Smooth muscle cell (in vitro differentiated cells): Measurements from ENCODE around the gene RNF166. TPM values are rescaled to one million over a fixed set of nuclear protein-coding genes. Genes with fewer than 3 reads are reported as not detected.

Experiments
- DNase-seq: peaks from one replicate; lab custom pipeline; 2025; ENCODE audit not compliant: unreplicated experiment; lab: John Stamatoyannopoulos, UW
- H2AFZ ChIP-seq: fragments of 200-600 bp; sonication (generic); 2 replicates; pipeline ENCODE4 v1.6.0; 2016; ENCODE audit warnings: antibody characterized with exemption, low read depth, mild to moderate bottlenecking
- H3F3A ChIP-seq: fragments of 200-600 bp; sonication (generic); 2 replicates; pipeline ENCODE4 v1.6.0; 2017; ENCODE audit warnings: antibody characterized with exemption, low read depth
- H3K27ac ChIP-seq: fragments of 200-600 bp; sonication (generic); 2 replicates; pipeline ENCODE4 v1.5.1; 2016; ENCODE audit warnings: low read depth, mild to moderate bottlenecking
- H3K27me3 ChIP-seq: fragments of 200-600 bp; sonication (generic); 2 replicates; pipeline ENCODE4 v1.6.1; 2016; ENCODE audit warnings: low read depth, mild to moderate bottlenecking
- H3K36me3 ChIP-seq: fragments of 200-600 bp; sonication (generic); 2 replicates; pipeline ENCODE4 v1.5.1; 2016; ENCODE audit warnings: low read depth
- H3K4me1 ChIP-seq: fragments of 200-600 bp; sonication (generic); 2 replicates; pipeline ENCODE4 v1.5.1; 2016; ENCODE audit warnings: low read depth
- H3K4me2 ChIP-seq: fragments of 200-600 bp; sonication (generic); 2 replicates; pipeline ENCODE4 v1.6.0; 2016; ENCODE audit warnings: mild to moderate bottlenecking
- H3K4me3 ChIP-seq: fragments of 200-600 bp; sonication (generic); 2 replicates; pipeline ENCODE4 v1.5.1; 2016; ENCODE audit warnings: mild to moderate bottlenecking
- H3K79me2 ChIP-seq: fragments of 200-600 bp; sonication (generic); 2 replicates; pipeline ENCODE4 v1.6.0; 2016; ENCODE audit warnings: low read depth, mild to moderate bottlenecking
- H3K9ac ChIP-seq: fragments of 200-600 bp; sonication (generic); 2 replicates; pipeline ENCODE4 v1.6.0; 2016; ENCODE audit warnings: low read depth
- H3K9me3 ChIP-seq: fragments of 200-600 bp; sonication (generic); replicated peaks from 2 replicates; pipeline ENCODE4 v1.5.1; 2016; ENCODE audit warnings: low read depth
- H4K20me1 ChIP-seq: fragments of 200-600 bp; sonication (generic); 2 replicates; pipeline ENCODE4 v1.6.0; 2016; ENCODE audit warnings: low read depth
- CTCF ChIP-seq: fragments of 200-600 bp; sonication (generic); IDR thresholded peaks from 2 replicates; pipeline ENCODE4 v1.5.1; 2017; ENCODE audit warnings: borderline replicate concordance, mild to moderate bottlenecking, antibody characterized with exemption; ENCODE audit not compliant: insufficient read depth, poor library complexity, severe bottlenecking
- WGBS: methylation state at CpG from one replicate; pipeline ENCODE4 v1.1.7; 2016; ENCODE audit warnings: low lambda C conversion rate; 5-methylcytosine and 5-hydroxymethylcytosine counted together
- polyA plus RNA-seq: library from polyadenylated mRNA; unstranded; fragments of >200 nt; fragmentation: Nextera tagmentation; extraction: Ambion mirVana; gene quantifications from 2 replicates; pipeline ENCODE4 v1.2.1, GENCODE V29; 2016
- total RNA-seq: library from RNA; depleted of rRNA; stranded (reverse); fragments of >200 nt; gene quantifications from 2 replicates; pipeline ENCODE4 v1.2.3, GENCODE V29; 2014

RNF166 gene
- total and polyA plus RNA-seq, 2 experiments from 2014 or later, result 10.1 to 17.3 TPM

GRCh38 chr16:88722784-88723506 lies 16.7 kb upstream of the RNF166 start:
- H2AFZ ChIP-seq, result no peak overlapping the region
- no peak overlapping the region for H3K4me2 ChIP-seq
- no peak overlapping the region for H3K9ac ChIP-seq
- no peaks in the 10 kb centered on the region for H3K79me2 ChIP-seq
- H3K4me1 ChIP-seq, result no peaks in the 10 kb centered on the region
- H3K9me3 ChIP-seq, result no peaks in the 10 kb centered on the region
- no peaks in the 10 kb centered on the region for H3F3A ChIP-seq
- no peak overlapping the region for H3K27ac ChIP-seq
- no peaks in the 10 kb centered on the region for H3K27me3 ChIP-seq
- no peak for TF ChIP-seq CTCF
- no peaks in the 10 kb centered on the region for H4K20me1 ChIP-seq
- no peak for DNase-seq
- 96% methylated on average over 36 of the region's 39 CpGs for WGBS
- H3K4me3 ChIP-seq, result no peak overlapping the region
- H3K36me3 ChIP-seq, result no peaks in the 10 kb centered on the region

GRCh38 chr16:88721815-88722755 lies 15.9 kb upstream of the RNF166 start:
- peaks cover 6% of the 10 kb centered on the region for H3K36me3 ChIP-seq
- H3K79me2 ChIP-seq, result no peaks in the 10 kb centered on the region
- no peaks in the 10 kb centered on the region for H3K27me3 ChIP-seq
- no peak overlapping the region for H3K27ac ChIP-seq
- no peak for TF ChIP-seq CTCF
- H3K4me1 ChIP-seq, result no peaks in the 10 kb centered on the region
- H4K20me1 ChIP-seq, result peaks cover 3% of the 10 kb centered on the region
- WGBS, result 97% methylated on average over 59 of the region's 61 CpGs
- H3K4me3 ChIP-seq, result no peak overlapping the region
- no peak for DNase-seq
- no peaks in the 10 kb centered on the region for H3K9me3 ChIP-seq
- no peaks in the 10 kb centered on the region for H3F3A ChIP-seq
- H3K4me2 ChIP-seq, result no peak overlapping the region
- H3K9ac ChIP-seq, result no peak overlapping the region
- H2AFZ ChIP-seq, result no peak overlapping the region

DNA sequence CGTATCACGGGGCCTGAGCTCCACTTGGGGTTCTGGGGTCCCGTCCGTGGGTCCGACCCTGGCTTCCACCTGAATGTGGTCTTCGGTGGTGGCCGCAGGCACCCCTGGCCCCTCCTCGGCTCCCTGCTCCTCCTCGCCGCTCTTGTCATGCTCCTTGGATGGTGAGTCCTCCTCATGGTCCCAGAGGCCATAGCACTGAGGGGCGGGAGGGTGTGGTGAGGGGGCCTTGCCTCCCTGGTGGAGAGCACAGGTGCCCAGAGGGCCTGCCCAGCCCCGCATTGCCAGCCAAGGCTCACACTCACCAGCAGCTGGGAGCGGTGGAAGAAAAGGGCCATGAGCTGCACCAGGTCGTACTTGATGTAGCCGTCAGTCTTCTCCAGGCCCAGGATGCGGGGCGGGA lies 15.0 kb upstream of the RNF166 start:
- H3K27me3 ChIP-seq, result no peaks in the 10 kb centered on the region
- H3K4me2 ChIP-seq, result no peak overlapping the region
- no peak overlapping the region for H2AFZ ChIP-seq
- H3K27ac ChIP-seq, result no peak overlapping the region
- H4K20me1 ChIP-seq, result peaks cover 3% of the 10 kb centered on the region
- no peaks in the 10 kb centered on the region for H3F3A ChIP-seq
- TF ChIP-seq CTCF, result no peak
- no peak overlapping the region for H3K4me3 ChIP-seq
- no peak for DNase-seq
- peaks cover 6% of the 10 kb centered on the region for H3K36me3 ChIP-seq
- 98% methylated on average over 17 of the region's 17 CpGs for WGBS
- H3K4me1 ChIP-seq, result no peaks in the 10 kb centered on the region
- H3K79me2 ChIP-seq, result no peaks in the 10 kb centered on the region
- no peak overlapping the region for H3K9ac ChIP-seq
- H3K9me3 ChIP-seq, result no peaks in the 10 kb centered on the region
